ENCODE data around the gene MSL3B.

Gene MSL3B

GRCh38 chr2:233845301-233846060, 22.7 kb downstream of the MSL3B start:
- H3K27ac ChIP-seq (ENCODE audit: low read depth, low read length) = no peak overlapping the region
- CTCF ChIA-PET = no interaction called here
- no peak overlapping the region for H3K4me2 ChIP-seq (ENCODE audit: low read length)
- no peaks in the 10 kb centered on the region for H3K27me3 ChIP-seq (ENCODE audit: insufficient read depth, low read length)
- H3K9me2 ChIP-seq (ENCODE audit: insufficient read depth) = no peaks in the 10 kb centered on the region
- H3K4me3 ChIP-seq (replicated peaks in 1 of 2; ENCODE audit: low read depth in 1 of 2, low read length in 2 of 2) = no peak overlapping the region
- H3K4me1 ChIP-seq (ENCODE audit: control insufficient read depth in 1 of 2, insufficient read depth in 2 of 2, low read length in 2 of 2) = no peaks in the 10 kb centered on the region
- RAD21 ChIA-PET (ENCODE audit: low non-redundant PET in 1 of 2, low total read pairs in 2 of 2, uncharacterized antibody in 2 of 2, unreplicated experiment in 2 of 2) = no interaction called here
- POLR2A ChIA-PET = no interaction called here
- peaks cover 99% of the 10 kb centered on the region for H3K79me2 ChIP-seq (ENCODE audit: insufficient read depth, low read length)
- H3K36me3 ChIP-seq (ENCODE audit: control insufficient read depth in 1 of 2, insufficient read depth in 2 of 2, low read length in 2 of 2) = peaks cover 82 to 97% of the 10 kb centered on the region in 2 experiments
- intact Hi-C loops (cut with micrococcal nuclease) = no loop called here
- no TSS peak for BruUV-seq (replicated peaks)
- peaks cover 18% of the 10 kb centered on the region; the same call in 1 of the 2 replicates for H4K20me1 ChIP-seq (ENCODE audit: insufficient read depth)
- no peak for ATAC-seq
- DNase-seq (ENCODE audit: low read depth, low spot score) = no peak
- H3K9ac ChIP-seq (ENCODE audit: low read length) = no peak overlapping the region
- no peaks in the 10 kb centered on the region for H3K9me3 ChIP-seq (ENCODE audit: control insufficient read depth in 1 of 2, insufficient read depth in 1 of 2, low read depth in 1 of 2, low read length in 2 of 2)
- no peak for TF ChIP-seq CBX3 (IDR thresholded peaks at IDR 0.05; ENCODE audit: low read depth)
- TF ChIP-seq REST (IDR thresholded peaks at IDR 0.05; ENCODE audit: low read depth) = no peak
- no peak for TF ChIP-seq TCF7L2 (IDR thresholded peaks at IDR 0.05; ENCODE audit: borderline replicate concordance, extremely low read depth, insufficient read depth, insufficient read length)
- TF ChIP-seq MAX (IDR thresholded peaks at IDR 0.05) = no peak
- no peak for TF ChIP-seq ZBTB33 (IDR thresholded peaks at IDR 0.05; ENCODE audit: extremely low read depth, insufficient replicate concordance, low read length)
- TF ChIP-seq SIN3A (IDR thresholded peaks at IDR 0.05; ENCODE audit: low read depth) = no peak
- no peak overlapping the region for H2AFZ ChIP-seq (ENCODE audit: low read depth, low read length, poor library complexity, severe bottlenecking)

Measured in HCT116 (cell line).